A549 (cell line): Measurements from ENCODE around the gene DHX32.
"Not testable (repeated sequence)": the region's sequence is repeated elsewhere in the genome, so short reads cannot be mapped to it uniquely, and the experiment has no call there.

Experiments
- BCL3 ChIP-seq: fragments of >200 bp; sonication (Bioruptor Twin); formaldehyde crosslinking; IDR thresholded peaks from 3 replicates; pipeline ENCODE4 v1.6.1; 2016
- CTCF ChIP-seq: fragments of >200 bp; sonication (Bioruptor Twin); formaldehyde crosslinking; IDR thresholded peaks from 3 replicates; pipeline ENCODE4 v1.5.1; 2016
- EP300 ChIP-seq, 2 experiments: fragments of >200 bp; sonication (Bioruptor Twin); formaldehyde crosslinking; IDR thresholded peaks; 2 replicates in 1 of 2; 3 replicates in 1 of 2; pipeline ENCODE4 v1.6.1; 2016 to 2017
- ESRRA ChIP-seq: fragments of 150-350 bp; IDR thresholded peaks from 2 replicates; pipeline ENCODE4 v1.6.1; 2014; ENCODE audit warnings: mild to moderate bottlenecking, low read length, borderline replicate concordance
- HES2 ChIP-seq: fragments of >200 bp; sonication (Bioruptor Twin); formaldehyde crosslinking; IDR thresholded peaks from 2 replicates; pipeline ENCODE4 v1.6.1; 2016
- HEYL ChIP-seq: fragments of 250-450 bp; sonication (Bioruptor Pico); IDR thresholded peaks from 2 replicates; pipeline ENCODE4 v1.8.0; 2021; ENCODE audit warnings: mild to moderate bottlenecking, moderate library complexity
- POLR2A ChIP-seq: IDR thresholded peaks from 2 replicates; pipeline ENCODE4 v1.6.1; 2012; ENCODE audit warnings: mild to moderate bottlenecking, low read length

- TF ChIP-seq EP300 (IDR thresholded peaks at IDR 0.05); HEYL (CRISPR knock-in tag); HES2; BCL3; CTCF; POLR2A; ESRRA: not testable (repeated sequence)
Measured at GRCh38 chr10:125892402-125892801, 11.3 kb upstream of the DHX32 start.
